Measurements from ENCODE around the gene PLCL1. TPM values are rescaled to one million over a fixed set of nuclear protein-coding genes. Genes with fewer than 3 reads are reported as not detected.

PLCL1 gene
- total RNA-seq, 3 donors from 2014 or later: 6.6 to 11.3 (median 11.1) TPM

- no peak overlapping the region for H3K27ac ChIP-seq
- no peak for DNase-seq (ENCODE audit: low spot score in 2 of 2)
- H3K4me1 ChIP-seq: no peaks in the 10 kb centered on the region
- intact Hi-C loops (cut with DNase I; ENCODE audit: low total_unique reads): no loop called here
- no peaks in the 10 kb centered on the region for H3K36me3 ChIP-seq
- H3K4me3 ChIP-seq: no peak overlapping the region
- H3K27me3 ChIP-seq: no peaks in the 10 kb centered on the region
- peaks cover 0 to 7% of the 10 kb centered on the region in 2 donors for H3K9me3 ChIP-seq
- TF ChIP-seq CTCF (IDR thresholded peaks at IDR 0.05) (no peak), POLR2A (IDR thresholded peaks at IDR 0.05) (no peak), POLR2AphosphoS5 (IDR thresholded peaks at IDR 0.05) (no peak)
Measured at GRCh38 chr2:197862246-197862955, 58.0 kb downstream of the PLCL1 start.

GRCh38 chr2:197863744-197864143 lies 59.4 kb downstream of the PLCL1 start:
- intact Hi-C loops (cut with DNase I; ENCODE audit: low total_unique reads): no loop called here
- Histone ChIP-seq H3K27ac (no peak overlapping the region), H3K27me3 (no peaks in the 10 kb centered on the region), H3K4me1 (no peaks in the 10 kb centered on the region), H3K9me3 (peaks cover 0 to 4% of the 10 kb centered on the region in 2 donors), H3K4me3 (no peak overlapping the region), H3K36me3 (no peaks in the 10 kb centered on the region)
- TF ChIP-seq POLR2A (IDR thresholded peaks at IDR 0.05): no peak
- TF ChIP-seq POLR2AphosphoS5 (IDR thresholded peaks at IDR 0.05): no peak
- TF ChIP-seq CTCF (IDR thresholded peaks at IDR 0.05): no peak
- no peak for DNase-seq (ENCODE audit: low spot score in 2 of 2)

GRCh38 chr2:197866455-197866854 lies 62.1 kb downstream of the PLCL1 start:
- Histone ChIP-seq H3K9me3 (no peaks in the 10 kb centered on the region), H3K27me3 (no peaks in the 10 kb centered on the region), H3K4me1 (no peaks in the 10 kb centered on the region), H3K27ac (no peak overlapping the region), H3K36me3 (no peaks in the 10 kb centered on the region), H3K4me3 (no peak overlapping the region)
- intact Hi-C loops (cut with DNase I; ENCODE audit: low total_unique reads): no loop called here
- TF ChIP-seq POLR2A (IDR thresholded peaks at IDR 0.05): no peak
- no peak for TF ChIP-seq CTCF (IDR thresholded peaks at IDR 0.05)
- TF ChIP-seq POLR2AphosphoS5 (IDR thresholded peaks at IDR 0.05): no peak
- DNase-seq (ENCODE audit: low spot score in 2 of 2): no peak

GRCh38 chr2:197867033-197867432 lies 62.6 kb downstream of the PLCL1 start:
- intact Hi-C loops (cut with DNase I; ENCODE audit: low total_unique reads): no loop called here

More at GRCh38 chr2:197867033-197867432, 62.6 kb downstream of the PLCL1 start:
- Histone ChIP-seq H3K4me3 (no peak overlapping the region), H3K9me3 (no peaks in the 10 kb centered on the region), H3K27ac (no peak overlapping the region), H3K36me3 (no peaks in the 10 kb centered on the region), H3K27me3 (no peaks in the 10 kb centered on the region), H3K4me1 (no peaks in the 10 kb centered on the region)
- no peak for DNase-seq (ENCODE audit: low spot score in 2 of 2)
- TF ChIP-seq POLR2AphosphoS5 (IDR thresholded peaks at IDR 0.05) (no peak), POLR2A (IDR thresholded peaks at IDR 0.05) (no peak), CTCF (IDR thresholded peaks at IDR 0.05) (no peak)

All from breast epithelium (tissue), 4 donors.